ENCODE data around the gene ZC3H6. TPM values are rescaled to one million over a fixed set of nuclear protein-coding genes. Genes with fewer than 3 reads are reported as not detected.
A peak's percentile ranks its signal among the peaks of the same experiment; 100 is the strongest.

ZC3H6 gene
- total and polyA plus RNA-seq, 2 of the 13 experiments (the other 11 are each of a cell fraction or from before 2014, with no cell fraction given) = 0.71 to 0.93 TPM

- TF ChIP-seq CREB3 (CRISPR knock-in tag; IDR thresholded peaks at IDR 0.05) (no peak), CHCHD3 (CRISPR knock-in tag; IDR thresholded peaks at IDR 0.05) (0 out of 2 replicates have a peak, but pooled peaks have one; percentile 5), SNAPC2 (CRISPR knock-in tag; IDR thresholded peaks at IDR 0.05) (0 out of 2 replicates have a peak, but pooled peaks have one; percentile 48), ZMYM4 (CRISPR knock-in tag; IDR thresholded peaks at IDR 0.05) (0 out of 2 replicates have a peak, but pooled peaks have one; percentile 8), BORCS8-MEF2B (CRISPR knock-in tag; IDR thresholded peaks at IDR 0.05) (0 out of 2 replicates have a peak, but pooled peaks have one; percentile 28), ARID2 (CRISPR knock-in tag; IDR thresholded peaks at IDR 0.05; ENCODE audit: borderline replicate concordance) (peak; percentile 87; the same call in 1 of the 2 replicates), PBX2 (CRISPR knock-in tag; IDR thresholded peaks at IDR 0.05) (no peak), TARDBP (CRISPR knock-in tag; IDR thresholded peaks at IDR 0.05) (peak; percentile 62; the same call in 1 of the 2 replicates), ZFX (CRISPR knock-in tag; IDR thresholded peaks at IDR 0.05; ENCODE audit: low read depth) (no peak), ZSCAN9 (CRISPR knock-in tag; IDR thresholded peaks at IDR 0.05; ENCODE audit: borderline replicate concordance) (no peak), GZF1 (CRISPR knock-in tag; IDR thresholded peaks at IDR 0.05) (peak; percentile 76; the same call in 1 of the 2 replicates), SMYD3 (CRISPR knock-in tag; IDR thresholded peaks at IDR 0.05) (0 out of 2 replicates have a peak, but pooled peaks have one; percentile 30), ZNF354B (CRISPR knock-in tag; IDR thresholded peaks at IDR 0.05) (0 out of 2 replicates have a peak, but pooled peaks have one; percentile 41), GATA4 (IDR thresholded peaks at IDR 0.05; ENCODE audit: borderline replicate concordance, low read depth) (no peak), RAD51 (IDR thresholded peaks at IDR 0.05; ENCODE audit: borderline replicate concordance) (no peak), ZNF501 (CRISPR knock-in tag; IDR thresholded peaks at IDR 0.05) (peak; percentile 14; the same call in 1 of the 2 replicates), HNF4A (CRISPR knock-in tag; IDR thresholded peaks at IDR 0.05) (0 out of 2 replicates have a peak, but pooled peaks have one; percentile 13), ZNF737 (CRISPR knock-in tag; IDR thresholded peaks at IDR 0.05; ENCODE audit: borderline replicate concordance) (no peak), TMF1 (CRISPR knock-in tag; IDR thresholded peaks at IDR 0.05; ENCODE audit: low read depth) (peak; percentile 46; the same call in 1 of the 2 replicates), PATZ1 (CRISPR knock-in tag; IDR thresholded peaks at IDR 0.05) (0 out of 2 replicates have a peak, but pooled peaks have one; percentile 26)
These were observed 15.1 kb upstream of the ZC3H6 start (continued) for GRCh38 chr2:112260295-112260625.
